NCI-H2107 (cell line): ENCODE results near the gene GUCY1B1.

Source experiments
- DNase-seq: peaks from one replicate; lab custom pipeline; 2025; lab: John Stamatoyannopoulos, UW

GUCY1B1 gene

GRCh38 chr4:155758481-155759371 is at the start of gene GUCY1B1:
Gene GUCY1B1 (plus strand): TSS chr4:155759021. CDS start chr4:155759141, 120 bp downstream.
- DNase-seq, result no peak

- DNase-seq, result no peak
Observed at GRCh38 chr4:155709918-155710317, 48.9 kb upstream of the GUCY1B1 start.

DNA sequence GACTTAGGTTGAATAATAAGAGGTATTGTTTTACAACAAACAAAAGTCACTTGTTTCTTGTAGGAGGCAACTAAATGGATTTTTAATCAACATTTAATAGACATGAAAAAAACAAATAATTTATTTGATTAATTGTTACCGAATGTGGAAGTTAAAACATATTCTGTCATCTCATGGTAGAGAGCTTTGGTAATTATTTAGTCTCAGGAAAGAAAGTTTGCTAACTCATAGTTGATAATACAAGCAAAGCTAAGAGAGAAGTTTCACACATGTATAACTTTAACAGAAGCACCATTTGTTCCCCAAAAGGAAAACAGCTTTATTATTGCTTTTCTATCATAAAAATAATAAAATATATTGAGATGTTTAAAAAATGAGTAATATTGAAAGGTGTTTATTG is 47.3 kb upstream of the GUCY1B1 start:
- DNase-seq, result no peak

- DNase-seq, result no peak
Observed at GRCh38 chr4:155712846-155713245, 46.0 kb upstream of the GUCY1B1 start.

- DNase-seq, result no peak
Observed at GRCh38 chr4:155713911-155714310, 44.9 kb upstream of the GUCY1B1 start.

DNA sequence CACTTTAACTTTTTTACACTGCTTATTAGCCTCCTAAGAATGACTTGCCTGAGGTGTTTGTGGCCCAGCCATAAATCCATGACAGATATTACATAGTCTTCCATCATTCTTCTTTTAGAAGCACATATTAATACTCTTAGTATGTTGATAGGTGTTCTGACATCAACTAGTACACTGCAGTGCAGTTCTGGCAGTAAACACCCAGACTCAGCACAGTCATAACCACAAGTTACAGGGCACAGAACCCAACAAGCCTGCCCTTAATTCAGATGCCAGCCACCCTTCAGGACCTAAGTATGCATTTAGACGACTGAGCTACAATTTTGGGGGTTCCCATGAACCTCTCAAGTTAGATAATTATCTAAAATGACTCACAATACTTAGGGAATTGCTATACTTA is 36.5 kb upstream of the GUCY1B1 start:
- DNase-seq, result no peak

DNA sequence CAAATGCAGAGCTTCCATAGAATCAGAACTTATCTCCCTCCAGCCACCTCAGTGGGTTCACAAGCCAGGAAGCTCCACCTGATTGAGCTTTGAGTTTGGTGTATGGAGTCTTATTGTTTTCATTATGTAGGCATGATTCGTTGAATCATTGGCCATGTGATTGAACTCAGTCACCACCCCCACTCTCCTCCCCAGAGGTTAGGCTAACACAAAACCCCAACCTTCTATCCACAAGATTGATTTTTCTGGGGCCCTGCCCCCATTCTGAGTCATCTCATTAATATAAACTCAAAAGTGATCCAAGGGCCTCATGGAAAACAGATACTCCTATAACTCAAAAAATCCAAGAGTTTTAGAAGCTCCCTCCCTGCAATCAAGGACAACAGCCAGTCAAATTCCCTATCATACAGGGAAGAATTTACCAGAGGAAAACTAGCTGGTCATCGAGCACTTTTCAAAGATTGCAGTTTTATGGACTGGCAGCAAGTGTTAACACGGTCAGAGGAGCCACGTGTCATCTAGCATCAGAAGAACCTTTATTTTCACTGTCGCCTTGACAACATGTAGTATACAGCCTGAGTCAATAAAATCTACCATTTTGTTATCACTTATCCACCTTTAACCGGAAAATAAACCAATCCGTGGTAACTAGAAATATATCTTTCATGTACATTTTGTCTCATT is 35.9 kb upstream of the GUCY1B1 start:
- no peak for DNase-seq

DNA sequence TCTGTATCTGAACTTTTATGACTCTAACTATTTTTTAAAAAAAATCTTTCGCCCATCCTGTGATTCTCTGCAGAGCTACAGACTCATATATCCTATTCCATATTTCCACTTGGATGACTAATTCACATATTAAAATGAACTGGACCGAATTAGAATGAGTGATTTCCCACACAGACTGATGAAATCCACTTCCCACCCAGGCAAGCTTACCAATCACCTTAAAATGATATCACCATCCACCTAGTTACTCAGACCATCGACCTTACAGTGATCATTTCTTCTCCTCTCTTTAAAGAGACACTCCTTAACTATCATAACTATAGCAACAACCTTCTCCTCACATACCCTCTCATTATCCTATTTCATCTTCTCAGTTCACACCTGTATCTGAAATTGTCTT is 34.1 kb upstream of the GUCY1B1 start:
- no peak for DNase-seq

GRCh38 chr4:155734065-155734464 is 24.8 kb upstream of the GUCY1B1 start:
- no peak for DNase-seq

GRCh38 chr4:155734951-155735350 is 23.9 kb upstream of the GUCY1B1 start:
- DNase-seq, result no peak

- no peak for DNase-seq
Observed at GRCh38 chr4:155735496-155735895, 23.3 kb upstream of the GUCY1B1 start.

- no peak for DNase-seq
Observed at GRCh38 chr4:155738548-155738947, 20.3 kb upstream of the GUCY1B1 start.

- no peak for DNase-seq
Observed at GRCh38 chr4:155741546-155741945, 17.3 kb upstream of the GUCY1B1 start.

DNA sequence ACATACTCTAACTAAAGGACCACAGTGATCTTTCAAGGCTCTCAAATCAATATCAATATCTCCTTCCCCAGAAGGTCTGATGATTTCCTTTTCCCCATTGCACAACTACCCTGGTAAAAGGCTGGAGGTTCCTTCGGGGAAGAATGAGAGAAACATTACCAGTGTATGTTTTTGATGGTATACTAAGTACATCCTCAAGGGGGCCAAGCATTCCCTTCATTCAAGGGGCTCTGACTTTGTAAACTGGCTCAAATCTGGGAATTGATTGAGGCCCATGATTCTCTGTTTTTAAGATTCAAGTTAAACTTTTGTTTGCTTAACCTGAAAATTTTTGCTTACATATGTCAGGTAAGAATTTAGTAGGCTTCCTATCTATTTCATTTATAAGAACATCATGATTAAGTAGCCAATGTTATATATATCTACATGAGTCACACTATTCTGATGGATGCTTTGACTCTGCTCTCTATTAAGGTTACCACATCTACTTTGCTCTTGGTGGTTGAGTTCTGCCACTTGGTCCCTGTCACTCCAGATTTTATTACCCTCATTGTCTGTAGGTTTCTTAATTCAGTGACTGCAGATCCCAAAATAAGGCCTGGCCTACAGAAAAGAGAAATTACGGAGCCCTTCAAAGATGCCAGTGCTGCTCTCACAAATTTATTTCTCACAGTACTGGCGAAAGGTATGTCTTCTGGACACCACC is 16.4 kb upstream of the GUCY1B1 start:
- no peak for DNase-seq

- no peak for DNase-seq
Observed at GRCh38 chr4:155745984-155746383, 12.8 kb upstream of the GUCY1B1 start.

DNA sequence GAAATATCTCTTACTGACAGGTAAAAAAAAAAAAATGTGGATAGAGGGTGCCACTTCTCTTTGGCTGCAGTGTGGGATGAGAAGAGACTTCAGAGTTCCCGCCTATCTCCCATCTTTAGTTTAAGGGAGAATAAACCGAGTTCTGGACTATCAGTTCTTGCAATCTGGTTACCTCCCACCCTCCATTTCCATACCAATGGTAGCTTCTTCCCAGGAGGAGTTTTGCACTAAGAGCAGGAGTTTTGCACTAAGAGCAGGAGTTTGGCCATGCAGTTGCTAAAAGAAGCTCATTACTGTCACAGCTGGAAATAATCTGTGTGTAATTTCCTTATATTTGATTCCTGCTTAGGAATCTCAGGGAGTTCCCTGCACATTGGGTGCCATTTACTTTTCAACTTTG is 10.8 kb upstream of the GUCY1B1 start:
- DNase-seq, result no peak

DNA sequence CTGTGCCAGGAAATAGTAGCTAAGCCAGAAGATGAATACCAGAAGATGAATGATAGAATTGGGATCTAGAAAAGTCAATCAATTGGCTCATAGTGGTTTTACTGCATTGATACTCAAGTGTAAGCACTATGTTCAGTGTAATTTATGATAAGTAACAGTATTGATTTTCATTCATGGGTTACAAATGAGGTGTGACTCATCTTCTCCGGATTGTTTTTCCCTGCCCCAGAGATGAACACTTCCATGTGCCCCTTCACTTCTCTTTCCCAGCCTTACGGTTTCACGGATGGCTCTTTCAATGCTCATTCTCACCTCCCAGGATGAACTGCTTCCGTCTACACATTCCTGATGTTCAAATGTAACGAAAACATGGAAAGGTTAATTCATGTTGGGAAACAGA is 9.8 kb upstream of the GUCY1B1 start:
- DNase-seq, result no peak

GRCh38 chr4:155751569-155751968 is 7.3 kb upstream of the GUCY1B1 start:
- DNase-seq, result no peak

GRCh38 chr4:155757745-155758265 is 1.0 kb upstream of the GUCY1B1 start:
- no peak for DNase-seq

DNA sequence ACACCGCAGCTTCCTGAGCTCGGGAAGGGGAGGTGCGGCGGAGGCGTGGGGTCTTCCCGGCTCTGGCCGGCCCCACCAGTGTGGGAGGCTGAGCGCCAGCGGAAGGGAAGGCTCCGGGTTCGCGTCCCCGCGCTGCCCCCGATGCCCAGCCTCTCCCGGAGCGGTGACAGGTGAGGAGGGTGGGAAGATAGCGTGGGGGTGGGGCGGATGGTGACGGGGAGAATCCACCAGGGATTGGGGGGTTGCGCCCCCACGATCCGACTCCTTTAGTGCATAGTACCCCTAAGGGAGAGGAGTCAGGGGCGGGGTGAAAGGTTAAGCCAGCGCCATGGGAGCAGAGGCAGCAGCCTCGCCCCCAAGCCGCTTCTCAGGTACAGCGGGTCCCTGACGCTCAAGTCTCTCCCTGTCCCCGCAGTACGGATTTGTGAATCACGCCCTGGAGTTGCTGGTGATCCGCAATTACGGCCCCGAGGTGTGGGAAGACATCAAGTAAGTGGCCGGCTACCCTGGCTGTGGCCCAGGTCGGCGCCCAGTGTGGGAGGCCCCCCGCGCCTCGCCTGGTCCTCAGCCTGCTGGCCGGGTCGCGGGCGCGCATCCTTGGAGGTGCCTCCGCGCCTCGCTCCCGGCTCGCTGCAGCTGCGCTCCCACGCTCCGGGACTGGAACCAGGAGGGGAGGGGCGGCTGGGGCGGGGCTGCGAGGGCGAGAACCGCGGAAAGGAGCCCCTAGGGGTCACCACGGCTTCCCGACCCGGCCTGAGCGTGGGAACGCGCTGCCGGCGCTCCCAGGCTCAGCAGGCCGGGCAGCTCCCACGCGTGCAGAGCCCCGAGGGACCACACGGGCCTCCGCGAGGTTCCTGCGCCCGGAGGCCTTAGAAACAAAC is 791 bp downstream of the GUCY1B1 start:
- no peak for DNase-seq

GRCh38 chr4:155761047-155761446 is 2.2 kb downstream of the GUCY1B1 start:
- DNase-seq, result no peak

DNA sequence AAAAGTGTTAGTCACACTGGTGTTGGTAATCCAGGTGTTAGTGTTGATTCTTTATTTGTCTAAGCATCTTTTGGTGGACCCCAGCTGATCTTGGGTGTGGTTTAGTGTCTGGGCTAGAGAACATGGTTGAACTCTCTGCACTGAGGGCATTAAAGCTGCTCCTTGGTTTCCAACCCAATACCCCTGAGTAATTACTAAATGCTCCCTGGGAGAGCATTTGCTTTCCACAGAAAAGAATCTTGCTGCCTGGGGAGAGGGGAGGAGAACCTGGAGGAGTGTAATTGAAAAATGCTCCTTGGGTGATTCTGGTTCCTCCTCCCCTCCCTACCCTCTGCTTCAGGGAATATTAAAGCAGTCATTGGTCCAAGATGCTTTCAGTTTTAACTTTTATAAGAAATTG is 3.1 kb downstream of the GUCY1B1 start:
- no peak for DNase-seq
